GM19239 (cell line): Measurements from ENCODE around the gene TRIM51G.
"Not testable (repeated sequence)": the region's sequence is repeated elsewhere in the genome, so short reads cannot be mapped to it uniquely, and the experiment has no call there.

Experiments
- DNase-seq: peaks from one replicate; pipeline ENCODE4 v3.0.0; 2011; ENCODE audit warnings: low spot score; ENCODE audit not compliant: insufficient read length
- FAIRE-seq: peaks from 2 replicates; lab custom pipeline; 2011; peaks lifted over from hg19 to GRCh38; lab: Jason Lieb, UNC

Gene TRIM51G, protein sequence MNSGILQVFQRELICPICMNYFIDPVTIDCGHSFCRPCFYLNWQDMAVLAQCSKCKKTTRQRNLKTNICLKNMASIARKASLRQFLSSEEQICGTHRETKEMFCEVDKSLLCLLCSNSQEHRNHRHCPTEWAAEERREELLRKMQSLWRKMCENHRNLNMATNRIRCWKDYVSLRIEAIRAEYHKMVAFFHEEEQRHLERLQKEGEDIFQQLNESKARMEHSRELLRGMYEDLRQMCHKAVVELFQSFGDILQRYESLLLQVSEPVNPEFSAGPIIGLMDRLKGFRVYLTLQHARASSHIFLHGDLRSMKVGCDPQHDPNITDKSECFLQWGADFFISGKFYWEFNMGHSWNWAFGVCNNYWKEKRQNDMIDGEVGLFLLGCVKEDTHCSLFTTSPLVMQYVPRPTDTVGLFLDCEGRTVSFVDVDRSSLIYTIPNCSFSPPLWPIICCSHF

DNA sequence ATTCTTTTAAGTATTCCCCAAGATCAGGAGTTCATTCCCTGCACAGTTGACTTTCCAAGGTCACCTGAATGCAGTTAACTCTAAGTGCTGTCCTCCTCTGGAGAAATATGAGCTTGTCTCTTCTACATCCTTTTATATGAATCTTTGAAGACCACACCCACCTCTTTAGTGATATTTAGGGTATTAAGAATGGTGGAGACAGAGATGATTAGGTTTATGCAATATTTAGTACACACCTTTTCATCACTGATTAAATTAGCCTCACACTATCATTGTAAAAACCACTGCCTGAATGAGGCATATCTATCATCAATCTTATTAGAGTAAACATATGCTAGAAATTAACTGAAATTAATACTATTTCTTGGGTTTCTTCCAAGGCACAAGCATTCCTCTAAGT, at the start of gene TRIM51G:
Gene TRIM51G (minus strand): TSS at position 101 of the 400 bp plus-strand sequence. CDS start 2,190 bp downstream, outside the sequence.
- DNase-seq, FAIRE-seq: not testable (repeated sequence)

DNA sequence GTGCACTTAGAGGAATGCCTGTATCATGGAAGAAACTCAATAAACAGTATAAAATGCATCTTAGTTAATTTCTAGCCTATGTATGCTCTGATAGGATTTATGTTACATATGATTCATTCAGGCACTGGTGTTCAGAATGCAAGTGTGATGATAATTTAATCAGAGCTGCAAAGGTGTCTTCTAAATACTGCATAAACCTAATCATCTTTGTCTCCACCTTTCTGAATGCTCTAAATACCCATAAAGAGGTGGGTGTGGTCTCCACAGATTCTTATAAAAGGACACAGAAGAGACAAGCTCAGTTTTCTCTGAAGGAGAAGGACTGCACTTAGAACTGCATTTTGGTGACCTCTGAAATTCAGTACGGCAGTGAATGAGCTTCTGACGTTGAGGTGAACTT, 44.8 kb upstream of the TRIM51G start, which contains the start of gene TRIM49B:
Gene TRIM49B (plus strand): TSS at position 301 of the 400 bp plus-strand sequence. CDS start 2,777 bp downstream, outside the sequence.
- not testable (repeated sequence) for DNase-seq, FAIRE-seq

DNA sequence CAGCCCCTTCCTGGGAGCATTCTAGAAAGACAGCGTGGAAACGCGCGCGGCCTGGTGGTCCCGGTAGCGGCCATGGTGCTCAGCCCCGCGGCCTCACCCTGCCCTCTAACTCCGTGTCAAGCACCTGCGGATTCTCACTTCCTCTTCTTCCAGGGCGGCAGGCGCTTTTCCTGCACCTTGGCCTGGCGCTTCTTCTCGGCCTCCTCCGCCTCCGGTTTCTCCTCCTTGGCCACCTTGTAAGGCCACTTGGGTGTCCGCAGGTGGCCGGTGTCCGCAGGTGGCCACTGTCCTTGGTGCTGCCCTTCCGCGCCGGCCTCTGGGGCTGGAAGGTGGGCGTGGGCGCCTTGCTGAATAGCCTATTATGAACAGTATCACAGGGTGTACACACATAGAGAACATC, 15.1 kb downstream of the TRIM51G start:
- FAIRE-seq, DNase-seq: not testable (repeated sequence)

DNA sequence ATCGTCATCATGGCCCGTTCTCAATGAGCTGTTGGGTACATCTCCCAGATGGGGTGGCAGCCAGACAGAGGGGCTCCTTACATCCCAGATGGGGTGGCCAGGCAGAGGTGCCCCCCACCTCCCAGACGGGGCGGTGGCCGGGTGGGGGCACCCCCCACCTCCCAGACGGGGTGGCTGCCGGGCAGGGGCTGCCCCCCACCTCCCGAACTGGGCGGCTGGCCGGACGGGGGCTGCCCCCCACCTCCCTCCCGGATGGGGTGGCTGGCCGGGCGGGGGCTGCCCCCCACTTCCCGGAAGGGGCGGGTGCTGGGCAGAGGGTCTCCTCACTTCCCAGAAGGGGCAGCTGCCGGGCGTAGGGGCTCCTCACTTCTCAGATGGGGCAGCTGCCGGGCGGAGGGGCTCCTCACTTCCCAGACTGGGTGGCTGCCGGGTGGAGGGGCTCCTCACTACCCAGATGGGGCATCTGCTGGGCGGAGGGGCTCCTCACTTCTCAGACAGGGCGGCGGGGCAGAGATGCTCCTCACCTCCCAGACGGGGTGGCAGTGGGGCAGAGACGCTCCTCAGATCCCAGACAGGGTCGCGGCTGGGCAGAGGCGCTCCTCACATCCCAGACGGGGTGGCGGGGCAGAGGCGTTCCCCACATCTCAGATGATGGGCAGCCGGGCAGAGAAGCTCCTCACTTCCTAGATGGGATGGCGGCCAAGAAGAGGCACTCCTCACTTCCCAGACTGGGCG, 28.2 kb downstream of the TRIM51G start:
- not testable (repeated sequence) for DNase-seq, FAIRE-seq

DNA sequence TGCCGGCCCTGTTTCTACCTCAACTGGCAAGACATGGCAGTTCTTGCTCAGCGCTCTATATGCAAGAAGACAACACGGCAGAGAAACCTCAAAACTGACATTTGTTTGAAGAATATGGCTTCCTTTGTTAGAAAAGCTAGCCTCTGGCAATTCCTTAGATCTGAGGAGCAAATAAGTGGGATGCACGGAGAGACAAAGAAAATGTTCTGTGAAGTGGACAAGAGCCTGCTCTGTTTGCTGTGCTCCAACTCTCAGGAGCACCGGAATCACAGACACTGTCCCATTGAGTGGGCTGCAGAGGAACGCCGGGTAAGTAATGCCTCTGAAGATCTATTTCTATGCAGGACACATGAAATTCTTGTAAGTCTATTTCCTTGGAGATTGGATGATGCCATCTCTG, 37.9 kb downstream of the TRIM51G start:
- not testable (repeated sequence) for FAIRE-seq, DNase-seq
